Transverse colon (tissue), 4 donors: ENCODE measurements around the gene SOCS3.

ENCODE experiments used
- CTCF ChIP-seq, 5 experiments: fragments of 200-600 bp in 3 of 5; fragments of 450-650 bp in 2 of 5; sonication (generic) in 3 of 5; IDR thresholded peaks; 1 replicate in 2 of 5; 2 replicates in 3 of 5; pipeline ENCODE4 v1.5.1; 2016 to 2017; ENCODE audit warnings: antibody characterized with exemption in 5 of 5, inconsistent platforms in 3 of 5, mild to moderate bottlenecking in 2 of 5, moderate library complexity in 1 of 5
- EP300 ChIP-seq: sonication (generic); formaldehyde crosslinking; IDR thresholded peaks from one replicate; pipeline ENCODE4 v1.6.1; 2017; ENCODE audit warnings: antibody characterized with exemption, low read depth
- POLR2AphosphoS5 ChIP-seq, 3 donors: sonication (generic); formaldehyde crosslinking; IDR thresholded peaks; one replicate each; pipeline ENCODE4 v1.6.1; 2016; ENCODE audit warnings: antibody characterized with exemption in 3 of 3

DNA sequence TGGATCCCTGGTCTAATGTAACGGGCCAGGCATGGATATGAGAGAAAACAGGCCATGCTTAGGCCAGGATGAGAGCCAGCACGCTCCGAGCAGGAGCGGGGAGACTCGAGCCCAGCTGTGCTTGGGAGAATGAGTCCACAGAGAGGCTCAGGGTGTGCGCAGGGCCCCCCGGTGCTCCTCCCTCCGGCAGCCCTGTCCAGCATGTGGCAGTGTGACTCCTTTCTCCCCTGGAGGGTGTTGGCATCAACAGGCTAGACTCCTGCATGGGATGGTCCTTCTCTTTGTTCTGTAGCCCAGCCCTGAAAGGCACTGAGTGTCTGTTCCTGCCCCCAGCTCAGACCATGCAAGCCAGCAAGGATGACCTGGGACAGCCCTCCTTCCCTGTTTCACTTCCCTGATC, 42.0 kb upstream of the SOCS3 start:
- TF ChIP-seq CTCF (IDR thresholded peaks at IDR 0.05) (no peak), EP300 (no peak), POLR2AphosphoS5 (IDR thresholded peaks at IDR 0.05) (no peak)
